Fibroblast of the aortic adventitia (primary cell): ENCODE measurements around the gene SH3RF3. TPM values are rescaled to one million over a fixed set of nuclear protein-coding genes. Genes with fewer than 3 reads are reported as not detected.
A peak's percentile ranks its signal among the peaks of the same experiment; 100 is the strongest.

Experiments
- DNase-seq: peaks from one replicate; pipeline ENCODE4 v3.0.0-alpha.2; 2010; ENCODE audit warnings: low read depth
- H3K4me3 ChIP-seq: 2 replicates; pipeline ENCODE4 v1.5.1; 2011; ENCODE audit warnings: low read depth, mild to moderate bottlenecking, control low read depth, low read length, moderate library complexity
- CTCF ChIP-seq: IDR thresholded peaks from 2 replicates; pipeline ENCODE4 v1.5.1; 2011; ENCODE audit warnings: mild to moderate bottlenecking, low read length, control low read depth, inconsistent platforms; ENCODE audit not compliant: insufficient read depth
- total RNA-seq: library from RNA; depleted of rRNA; stranded (reverse); fragments of >200 nt; gene quantifications from 2 replicates; pipeline ENCODE4 v1.2.3, GENCODE V29; 2012; ENCODE audit warnings: low replicate concordance

SH3RF3 gene
- total RNA-seq, 1 donor = 8.4 TPM

DNA sequence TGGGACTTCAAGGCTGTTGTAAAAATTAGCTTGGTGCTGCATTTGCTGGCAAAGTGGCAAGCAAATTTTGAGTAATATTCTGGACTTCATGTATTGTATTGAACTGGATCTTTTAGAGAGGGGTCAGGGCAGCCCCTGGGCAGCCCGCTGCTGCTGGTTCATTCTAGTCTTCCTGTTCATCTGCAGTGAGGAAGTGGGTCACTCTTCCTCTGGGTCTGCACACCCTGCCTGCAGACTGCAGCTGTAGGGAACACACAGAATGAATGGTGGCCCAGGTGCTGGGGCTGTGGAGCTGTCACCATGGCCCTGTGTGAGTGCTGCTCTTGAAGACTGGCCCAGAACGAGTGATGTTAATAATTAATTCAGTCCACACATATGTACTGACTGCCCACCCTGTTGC, 9.4 kb downstream of the SH3RF3 start:
- no peak overlapping the region for H3K4me3 ChIP-seq
- DNase-seq = no peak

GRCh38 chr2:109139002-109139401, 10.0 kb downstream of the SH3RF3 start:
- H3K4me3 ChIP-seq = no peak overlapping the region
- no peak for TF ChIP-seq CTCF
- peak; percentile 22 for DNase-seq

More for the DNA sequence above, 9.4 kb downstream of the SH3RF3 start:
- TF ChIP-seq CTCF = no peak

DNA sequence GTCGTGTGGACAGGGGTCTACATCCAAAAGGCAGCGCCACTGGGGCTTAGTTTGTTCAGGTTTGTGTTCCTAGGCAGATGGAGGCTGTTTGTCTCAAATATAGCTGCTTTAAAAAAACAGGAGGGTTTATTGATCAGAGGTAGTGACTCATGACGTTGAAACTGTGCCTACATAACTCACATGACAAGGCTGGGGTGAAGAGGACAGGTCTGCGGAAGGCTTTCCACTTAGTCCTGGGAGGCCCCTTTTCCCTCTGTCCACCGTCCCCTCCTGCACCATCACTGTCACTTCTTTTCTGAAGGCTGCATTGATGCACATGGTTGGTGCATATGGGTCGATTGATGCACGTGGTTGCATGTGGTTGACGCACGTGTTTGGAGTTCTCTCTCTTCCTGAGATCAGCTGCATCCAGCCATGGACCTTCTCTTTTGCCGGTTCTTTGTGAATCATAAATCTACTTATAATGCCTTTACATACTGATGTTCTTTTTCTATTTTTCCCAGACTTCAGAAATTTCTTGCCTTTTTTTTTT, 10.9 kb downstream of the SH3RF3 start:
- no peak for DNase-seq
- no peak for TF ChIP-seq CTCF
- H3K4me3 ChIP-seq = no peak overlapping the region

DNA sequence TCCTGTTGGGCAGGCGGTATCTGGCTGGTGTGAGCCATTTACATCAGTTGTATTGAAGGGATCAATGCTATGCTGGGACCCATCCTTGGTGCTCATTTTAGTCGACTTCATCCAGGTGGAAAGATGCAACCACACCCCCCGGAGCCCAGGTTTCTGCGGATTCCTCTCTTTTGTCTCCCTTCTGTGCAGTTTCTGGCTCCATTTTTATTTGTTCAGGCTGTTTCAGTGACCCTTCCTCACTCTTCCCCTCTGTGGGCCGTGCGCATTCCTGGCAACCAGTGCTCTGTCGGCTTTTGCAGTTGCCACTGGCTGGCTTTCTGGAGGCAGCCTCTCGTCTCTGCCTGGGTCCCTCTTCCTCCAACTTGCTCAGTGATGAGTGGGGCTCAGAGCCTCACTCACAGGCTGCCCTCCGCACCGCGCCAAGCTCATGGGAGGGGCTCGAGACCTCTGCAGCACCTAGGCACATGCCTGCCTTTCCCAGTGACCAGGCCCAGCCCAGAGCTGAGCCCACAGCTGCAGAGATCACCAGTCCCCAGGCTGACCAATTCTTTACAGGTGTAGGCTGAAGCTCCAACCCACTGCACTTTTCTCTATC, 12.1 kb downstream of the SH3RF3 start:
- H3K4me3 ChIP-seq = no peak overlapping the region
- DNase-seq = no peak
- no peak for TF ChIP-seq CTCF

GRCh38 chr2:109141727-109142283, 12.8 kb downstream of the SH3RF3 start:
- DNase-seq = no peak
- TF ChIP-seq CTCF = no peak
- H3K4me3 ChIP-seq = no peak overlapping the region

GRCh38 chr2:109142416-109143210, 13.6 kb downstream of the SH3RF3 start:
- no peak overlapping the region for H3K4me3 ChIP-seq
- no peak for TF ChIP-seq CTCF
- DNase-seq = no peak
